Endometrium (tissue), 2 donors: ENCODE results near the gene METAP1D.
"Not testable (repeated sequence)": the region's sequence is repeated elsewhere in the genome, so short reads cannot be mapped to it uniquely, and the experiment has no call there.

Experiments used
- FAIRE-seq: peaks from 2 replicates; lab custom pipeline; 2012; peaks lifted over from hg19 to GRCh38; lab: Jason Lieb, UNC
- donor health status: control.
- donor health status: control.

The METAP1D gene

GRCh38 chr2:171999604-172000469, at the start of gene METAP1D:
METAP1D (plus strand) TSS chr2:171999953; CDS start chr2:171999970, 17 bp downstream.
- no peak for FAIRE-seq

- FAIRE-seq = no peak
These were observed 47.5 kb upstream of the METAP1D start for GRCh38 chr2:171952276-171952675.

GRCh38 chr2:171952748-171953147, 47.0 kb upstream of the METAP1D start:
- no peak for FAIRE-seq

- FAIRE-seq = no peak
These were observed 43.5 kb upstream of the METAP1D start for GRCh38 chr2:171956135-171956825.

- no peak for FAIRE-seq
These were observed 42.7 kb upstream of the METAP1D start for GRCh38 chr2:171957061-171957460.

GRCh38 chr2:171958475-171958874, 41.3 kb upstream of the METAP1D start:
- no peak for FAIRE-seq

GRCh38 chr2:171959998-171960397, 39.8 kb upstream of the METAP1D start:
- no peak for FAIRE-seq

GRCh38 chr2:171960570-171960969, 39.2 kb upstream of the METAP1D start:
- FAIRE-seq = no peak

- no peak for FAIRE-seq
These were observed 36.6 kb upstream of the METAP1D start for GRCh38 chr2:171963198-171963597.

GRCh38 chr2:171964308-171964707, 35.4 kb upstream of the METAP1D start:
- FAIRE-seq = no peak

- FAIRE-seq = no peak
These were observed 34.5 kb upstream of the METAP1D start for GRCh38 chr2:171965238-171965637.

- no peak for FAIRE-seq
These were observed 34.1 kb upstream of the METAP1D start for GRCh38 chr2:171965661-171966060.

- no peak for FAIRE-seq
These were observed 33.5 kb upstream of the METAP1D start for GRCh38 chr2:171966235-171966634.

GRCh38 chr2:171966688-171967087, 33.1 kb upstream of the METAP1D start:
- FAIRE-seq = no peak

- no peak for FAIRE-seq
These were observed 31.2 kb upstream of the METAP1D start for GRCh38 chr2:171968509-171968908.

GRCh38 chr2:171972329-171972982, 27.3 kb upstream of the METAP1D start:
- no peak for FAIRE-seq

GRCh38 chr2:171979103-171979502, 20.6 kb upstream of the METAP1D start:
- FAIRE-seq = no peak

- not testable (repeated sequence) for FAIRE-seq
These were observed 15.8 kb upstream of the METAP1D start for GRCh38 chr2:171983924-171984323.

- no peak for FAIRE-seq
These were observed 14.7 kb upstream of the METAP1D start for GRCh38 chr2:171985076-171985475.

- no peak for FAIRE-seq
These were observed 13.0 kb upstream of the METAP1D start for GRCh38 chr2:171986778-171987177.

GRCh38 chr2:171991027-171991426, 8.7 kb upstream of the METAP1D start:
- FAIRE-seq = no peak

- peak; percentile 29 for FAIRE-seq
These were observed 4.2 kb upstream of the METAP1D start for GRCh38 chr2:171995586-171995985.

- FAIRE-seq = no peak
These were observed 3.7 kb upstream of the METAP1D start for GRCh38 chr2:171996021-171996420.
